DLD1 (cell line): ENCODE results near the gene LGR4.
"Not testable (repeated sequence)": the region's sequence is repeated elsewhere in the genome, so short reads cannot be mapped to it uniquely, and the experiment has no call there.

Experiments used
- in situ Hi-C: cut with HindIII; loops from 2 replicates; pipeline ENCODE4 v1.10.0; 2017; ENCODE audit warnings: low sequenced_read_pairs

The LGR4 gene

DNA sequence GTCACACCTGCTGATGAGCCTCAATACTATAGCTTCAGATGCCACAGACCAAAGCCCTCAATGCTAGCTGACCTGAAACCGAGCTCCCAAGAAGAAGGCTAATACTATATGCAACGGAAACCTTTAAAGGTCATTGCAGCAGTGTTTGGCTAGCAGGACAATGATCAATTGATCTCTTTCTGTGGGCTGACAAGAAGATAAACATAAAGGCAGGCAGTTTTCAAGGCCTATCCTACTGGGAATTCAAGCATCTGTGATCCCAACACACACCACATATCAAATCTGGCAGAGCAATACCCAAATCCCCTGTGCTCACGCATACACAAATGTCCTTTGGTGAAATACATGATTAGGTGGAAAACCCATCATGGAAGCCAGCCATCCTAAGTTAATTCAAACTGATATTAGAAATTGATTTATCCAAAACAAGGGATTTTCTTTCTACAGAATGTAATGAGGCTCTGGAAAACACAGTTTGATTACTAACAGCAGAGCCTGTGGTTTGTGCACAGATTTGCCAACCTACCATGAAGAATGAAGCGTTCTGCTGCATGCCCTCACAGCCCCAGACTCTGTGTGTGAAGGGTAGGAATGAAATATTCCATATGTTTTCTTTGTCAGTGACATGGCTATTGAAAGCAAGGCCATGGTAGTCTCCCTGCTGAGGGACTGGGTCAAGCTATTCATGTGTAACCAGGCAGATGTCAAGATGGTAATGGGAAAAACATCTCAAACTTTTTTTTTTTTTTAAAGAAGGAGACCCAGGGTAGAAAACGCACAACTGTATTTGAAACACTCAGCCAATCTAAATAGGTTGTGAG lies 12.2 kb downstream of the LGR4 start:
- in situ Hi-C loops: no loop called here

- in situ Hi-C loops: no loop called here
Observed at GRCh38 chr11:27459191-27459590, 13.4 kb downstream of the LGR4 start.

- in situ Hi-C loops: no loop called here
Observed at GRCh38 chr11:27458182-27458581, 14.4 kb downstream of the LGR4 start.

GRCh38 chr11:27456795-27457329 lies 15.7 kb downstream of the LGR4 start:
- in situ Hi-C loops: no loop called here

DNA sequence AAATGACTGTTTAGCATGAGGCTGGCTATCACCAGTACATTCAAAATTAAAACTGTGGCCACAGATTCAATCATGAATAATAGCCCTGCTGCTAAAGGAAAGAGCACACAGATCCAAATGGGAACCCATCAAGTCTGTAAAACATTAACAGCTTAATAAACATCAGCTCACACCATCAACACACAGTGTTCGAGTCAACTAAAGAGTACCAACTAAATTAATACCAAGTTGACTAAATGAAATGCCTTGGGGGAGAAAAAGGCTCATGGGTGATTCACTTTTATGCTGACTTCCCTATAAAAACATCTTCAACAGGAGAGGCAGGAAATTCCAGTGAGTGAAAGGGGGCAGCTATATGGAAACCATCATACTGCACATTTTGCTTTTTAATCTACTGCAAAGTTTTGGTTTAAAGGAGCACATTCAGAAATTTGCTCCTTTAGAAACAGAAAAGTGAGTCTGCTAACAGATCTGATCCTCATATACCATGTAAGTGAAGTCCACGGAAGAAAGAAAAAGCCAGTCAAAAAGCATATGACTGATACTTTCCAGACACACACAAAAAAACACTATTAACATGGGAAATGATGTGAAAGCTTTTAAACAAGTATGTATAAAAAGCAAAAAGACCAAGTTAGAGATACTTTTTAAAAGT lies 16.3 kb downstream of the LGR4 start:
- in situ Hi-C loops: no loop called here

GRCh38 chr11:27455667-27456066 lies 16.9 kb downstream of the LGR4 start:
- in situ Hi-C loops: no loop called here

- in situ Hi-C loops: no loop called here
Observed at GRCh38 chr11:27453701-27454100, 18.9 kb downstream of the LGR4 start.

- in situ Hi-C loops: no loop called here
Observed at GRCh38 chr11:27452147-27452546, 20.4 kb downstream of the LGR4 start.

- in situ Hi-C loops: no loop called here
Observed at GRCh38 chr11:27451244-27451965, 21.2 kb downstream of the LGR4 start.

GRCh38 chr11:27448184-27448540 lies 24.4 kb downstream of the LGR4 start:
- in situ Hi-C loops: not testable (repeated sequence)

GRCh38 chr11:27447288-27448183 lies 25.1 kb downstream of the LGR4 start:
- in situ Hi-C loops: no loop called here

DNA sequence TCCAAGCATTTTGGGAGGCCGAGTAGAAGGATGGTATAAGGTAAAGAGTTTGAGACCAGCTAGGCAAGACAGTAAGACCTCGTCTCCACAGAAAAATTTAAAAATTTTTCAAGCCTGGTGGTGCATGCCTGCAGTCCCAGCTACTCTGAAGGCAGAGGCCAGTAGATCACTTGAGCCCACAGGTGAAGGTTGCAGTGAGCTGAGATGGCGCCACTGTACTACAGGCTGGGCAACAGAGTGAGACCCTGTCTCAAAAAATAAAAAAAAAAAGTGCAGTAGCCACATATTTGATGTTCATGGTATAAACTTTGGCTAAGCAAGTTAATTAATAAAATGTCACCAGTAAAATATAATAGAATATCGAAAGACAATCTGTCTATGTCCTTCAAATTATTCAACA lies 27.0 kb downstream of the LGR4 start:
- in situ Hi-C loops: no loop called here

- in situ Hi-C loops: no loop called here
Observed at GRCh38 chr11:27444801-27445215, 27.8 kb downstream of the LGR4 start.

GRCh38 chr11:27443746-27444507 lies 28.7 kb downstream of the LGR4 start:
- in situ Hi-C loops: no loop called here

GRCh38 chr11:27443227-27443626 lies 29.4 kb downstream of the LGR4 start:
- in situ Hi-C loops: no loop called here

DNA sequence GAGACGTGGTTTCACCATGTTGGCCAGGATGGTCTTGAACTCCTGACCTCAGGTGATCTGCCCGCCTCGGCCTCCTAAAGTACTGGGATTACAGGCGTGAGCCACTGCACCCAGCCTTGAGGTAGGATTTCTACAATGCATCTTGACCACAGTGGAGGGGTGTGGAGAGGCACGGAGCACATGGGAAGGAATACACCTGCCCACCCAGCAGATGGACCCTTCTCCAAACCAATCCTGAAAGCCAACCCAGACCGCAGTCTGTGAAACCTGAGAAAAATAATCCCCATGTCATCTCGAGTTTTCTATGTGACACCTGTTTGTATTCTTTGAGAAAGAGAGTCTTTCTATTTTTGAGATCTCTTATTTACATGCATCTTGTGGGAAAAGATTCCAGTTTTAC lies 32.5 kb downstream of the LGR4 start:
- in situ Hi-C loops: no loop called here

DNA sequence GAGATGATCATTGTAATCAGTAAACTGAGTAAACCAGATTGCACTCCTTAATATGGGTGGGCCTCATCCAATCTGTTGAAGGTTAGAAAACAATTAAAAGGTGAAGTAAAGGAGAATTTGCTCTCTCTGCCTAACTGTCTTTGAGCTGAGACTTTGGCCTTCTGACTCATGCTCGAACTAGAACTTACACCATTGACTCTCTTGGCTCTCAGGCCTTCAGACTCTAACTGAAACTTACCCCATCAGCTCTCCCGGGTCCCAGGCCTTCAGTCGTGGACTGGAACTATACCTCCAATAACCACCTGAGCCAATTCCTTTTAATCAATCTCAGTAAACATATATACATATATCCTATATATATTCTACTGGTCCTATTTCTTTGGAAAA lies 34.0 kb downstream of the LGR4 start:
- in situ Hi-C loops: no loop called here

DNA sequence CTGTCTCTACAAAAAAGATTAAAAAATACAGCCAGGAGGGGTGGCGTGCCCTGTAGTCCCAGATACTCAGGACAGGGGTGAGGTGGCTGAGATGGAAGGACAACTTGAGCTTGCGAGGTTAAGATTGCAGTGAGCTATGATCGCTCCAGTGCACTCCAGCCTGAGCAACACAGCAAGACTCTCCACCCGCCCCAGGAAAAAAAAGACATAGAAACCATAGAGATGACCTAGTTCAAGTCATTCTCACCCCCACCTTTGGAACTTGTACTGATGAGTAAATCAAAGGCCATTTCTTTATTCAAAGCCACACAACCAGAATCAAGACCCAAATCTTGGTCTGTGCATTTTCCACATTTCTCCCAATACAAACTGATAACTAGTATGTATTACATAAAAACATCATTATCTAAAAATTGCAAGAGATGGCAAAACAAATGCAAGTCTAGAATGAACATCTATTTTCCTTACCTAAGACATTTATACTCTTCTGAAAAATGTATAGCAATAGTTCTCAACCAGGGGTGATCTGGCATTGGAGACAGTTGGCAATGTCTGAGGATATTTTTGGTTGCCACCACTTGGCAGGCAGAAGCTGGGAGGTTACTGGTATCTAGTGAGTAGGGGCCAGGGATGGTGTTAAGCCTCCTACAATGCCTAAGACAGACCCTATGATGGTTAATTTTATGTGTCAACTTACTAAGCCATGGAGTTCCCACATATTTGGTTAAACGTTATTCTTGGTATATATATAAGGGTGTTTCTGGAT lies 34.6 kb downstream of the LGR4 start:
- in situ Hi-C loops: no loop called here

DNA sequence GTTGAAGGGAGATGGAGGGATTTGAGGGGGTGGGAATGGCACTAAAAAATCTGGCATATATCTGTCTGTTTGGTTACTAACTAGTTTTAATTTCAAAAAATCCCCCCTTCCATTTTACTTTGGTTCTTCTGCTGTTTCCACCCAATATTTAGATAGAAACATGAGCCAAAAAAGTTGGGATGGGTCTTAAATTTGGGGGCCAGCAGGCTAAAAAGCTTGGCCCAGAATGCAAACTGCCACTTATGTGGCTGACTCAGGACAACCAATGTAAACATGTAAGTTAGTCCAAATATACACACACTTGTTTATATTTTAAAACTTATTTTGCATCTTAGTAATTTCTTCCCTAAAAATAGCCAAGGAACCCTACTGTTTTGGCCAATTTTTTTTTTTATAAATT lies 35.7 kb downstream of the LGR4 start:
- in situ Hi-C loops: no loop called here
